NOMO-1 (cell line): Measurements from ENCODE around the gene DHRS2.
"Not testable (repeated sequence)": the region's sequence is repeated elsewhere in the genome, so short reads cannot be mapped to it uniquely, and the experiment has no call there.

Experiments
- DNase-seq, 2 experiments: peaks; one replicate each; lab custom pipeline; 2025; ENCODE audit not compliant: unreplicated experiment in 2 of 2; lab: John Stamatoyannopoulos, UW

Gene DHRS2

DNA sequence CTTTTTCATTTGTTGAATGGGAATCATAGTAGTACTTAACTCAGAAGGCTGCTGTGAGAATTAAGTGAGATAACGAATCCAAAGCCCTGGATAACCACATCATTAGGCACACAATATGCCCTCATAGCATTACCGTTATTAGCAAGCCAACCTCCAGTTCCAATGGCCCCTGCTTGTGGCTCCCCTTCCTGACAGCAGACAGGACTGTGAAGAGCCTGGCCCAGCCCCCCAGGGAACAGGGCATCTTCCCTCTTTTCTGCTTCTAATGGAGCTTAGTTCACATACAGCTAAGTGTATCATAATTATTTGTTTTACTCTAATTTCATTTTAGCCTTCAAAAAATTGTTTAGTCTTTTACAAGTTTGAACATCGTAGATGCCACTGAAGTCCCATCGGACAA is 39.7 kb downstream of the DHRS2 start:
- DNase-seq, result no peak

DNA sequence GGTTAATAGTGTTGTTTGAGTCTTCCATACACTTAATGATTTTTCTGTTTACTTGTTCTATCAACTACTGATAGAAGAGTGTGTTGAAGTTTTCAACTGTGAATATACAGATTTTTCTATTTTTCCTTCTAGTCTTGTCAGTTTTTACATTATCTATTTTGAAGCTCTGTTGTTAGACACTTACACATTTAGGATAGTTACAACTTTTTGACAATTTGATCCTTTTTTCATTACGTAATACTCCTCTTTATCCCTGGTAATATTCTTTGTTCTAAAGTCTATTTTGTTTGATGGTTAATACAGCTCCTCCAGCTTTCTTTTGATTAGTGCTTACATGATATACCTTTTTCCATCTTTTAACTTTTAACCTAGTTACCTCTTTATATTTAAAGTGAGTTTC is 45.2 kb downstream of the DHRS2 start:
- no peak for DNase-seq

DNA sequence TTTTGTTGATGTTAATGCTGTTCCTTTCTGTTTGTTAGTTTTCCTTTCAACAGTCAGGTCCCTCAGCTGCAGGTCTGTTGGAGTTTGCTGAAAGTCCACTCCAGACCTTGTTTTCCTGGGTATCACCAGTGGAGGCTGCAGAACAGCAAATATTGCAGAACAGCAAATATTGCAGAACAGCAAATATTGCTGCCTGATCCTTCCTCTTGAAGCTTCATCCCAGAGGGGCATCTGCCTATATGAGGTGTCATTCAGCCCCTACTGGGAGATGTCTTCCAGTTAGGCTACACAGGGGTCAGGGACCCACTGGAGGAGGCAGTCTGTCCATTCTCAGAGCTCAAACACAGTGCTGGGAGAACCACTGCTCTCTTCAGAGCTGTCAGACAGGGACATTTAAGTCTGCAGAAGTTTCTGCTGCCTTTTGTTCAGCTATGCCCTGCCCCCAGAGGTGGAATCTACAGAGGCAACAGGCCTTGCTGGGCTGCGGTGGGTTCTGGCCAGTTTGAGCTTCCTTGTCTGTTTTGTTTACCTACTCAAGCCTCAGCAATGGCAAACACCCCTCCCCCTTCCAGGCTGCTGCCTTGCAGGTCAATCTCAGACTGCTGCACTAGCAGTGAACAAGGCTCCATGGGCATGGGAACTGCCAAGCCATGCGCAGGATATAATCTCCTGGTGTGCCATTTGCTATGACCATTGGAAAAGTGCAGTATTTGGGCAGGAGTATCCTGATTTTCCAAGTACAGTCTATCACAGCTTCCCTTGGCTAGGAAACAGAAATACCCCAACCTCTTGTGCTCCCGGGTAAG is 53.7 kb downstream of the DHRS2 start:
- not testable (repeated sequence) for DNase-seq

DNA sequence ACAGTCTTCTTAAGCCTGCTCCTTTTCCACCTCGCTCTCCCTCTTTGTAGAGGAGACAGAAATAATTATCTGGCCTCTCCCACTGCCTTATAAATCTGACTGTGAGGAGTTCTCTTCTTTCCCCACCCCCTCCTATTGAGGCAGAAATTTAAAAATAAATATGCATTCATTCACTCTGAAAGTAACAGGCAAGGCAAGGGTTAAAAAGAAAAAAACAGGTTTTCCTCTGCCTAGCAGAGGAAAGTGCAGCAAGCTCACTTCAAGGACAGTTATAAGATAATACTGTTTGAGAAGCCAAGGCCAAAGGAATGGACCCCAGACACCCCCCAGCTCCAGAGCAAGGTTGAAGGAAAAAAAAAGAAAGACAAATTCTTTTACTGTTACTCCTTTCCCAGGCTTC is 56.3 kb downstream of the DHRS2 start:
- no peak for DNase-seq

DNA sequence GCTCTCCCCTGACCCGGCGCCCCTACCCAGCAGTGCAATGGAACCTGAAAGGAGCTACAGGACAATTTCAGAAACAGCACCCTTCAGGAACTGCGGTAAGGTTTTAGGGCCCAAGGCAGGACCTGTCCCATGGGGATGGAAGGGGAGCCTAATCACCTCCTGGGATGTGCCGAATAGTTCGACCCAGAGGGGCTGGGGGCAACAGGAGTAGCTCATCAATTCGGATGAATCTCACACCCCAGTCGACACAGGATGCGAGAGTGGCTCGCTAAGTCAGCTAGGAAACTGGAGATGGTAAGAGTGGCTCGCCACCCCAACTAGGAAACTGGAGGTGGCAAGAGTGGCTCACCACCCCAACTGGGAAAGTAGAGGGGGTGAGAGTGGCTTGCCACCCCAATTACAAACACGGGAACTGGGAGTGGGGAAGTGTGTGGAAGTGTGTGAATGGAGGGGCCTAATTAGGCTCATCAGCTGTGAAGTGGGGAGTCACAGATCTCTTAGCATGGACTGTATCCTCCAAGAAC is 57.1 kb downstream of the DHRS2 start:
- no peak for DNase-seq

DNA sequence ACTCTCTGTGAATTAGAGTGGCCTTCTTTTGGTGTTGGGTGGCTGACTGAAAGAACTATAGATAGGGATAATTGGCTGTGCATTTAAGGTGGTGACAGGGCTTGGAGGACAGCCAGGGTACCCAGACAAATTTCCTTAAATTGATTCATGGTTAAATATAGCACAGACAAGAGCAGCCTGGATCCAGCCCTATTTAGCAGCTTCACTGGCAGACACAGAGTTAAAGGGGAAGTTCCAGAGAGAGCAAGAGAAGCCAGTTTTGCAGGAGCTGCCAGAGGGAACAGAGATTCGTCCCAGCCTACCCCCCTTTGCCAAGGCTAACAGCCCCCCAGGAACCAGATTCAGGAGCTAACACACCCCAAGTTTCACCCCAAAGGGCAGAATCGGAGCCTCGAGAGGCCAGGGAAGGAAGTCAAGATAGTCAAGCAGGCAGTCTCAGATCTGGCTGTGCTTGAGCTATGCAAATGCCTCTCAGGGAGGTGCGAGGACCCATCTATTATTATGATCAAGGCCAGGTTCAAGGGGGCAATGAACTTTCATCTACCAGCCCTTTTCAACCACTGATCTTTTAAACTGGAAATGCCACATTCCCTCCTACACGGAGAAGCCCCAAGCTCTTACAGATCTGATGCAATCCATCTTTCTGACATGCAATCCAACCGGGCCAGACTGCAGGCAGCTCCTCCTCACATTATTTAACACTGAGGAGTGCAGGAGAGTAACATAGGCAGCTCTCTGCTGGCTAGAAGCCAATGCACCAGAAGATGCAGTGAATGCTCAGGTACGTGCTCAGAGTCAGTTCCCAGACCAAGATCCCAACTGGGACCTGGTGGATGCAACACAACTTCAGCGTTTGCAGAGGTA is 58.2 kb downstream of the DHRS2 start:
- DNase-seq, result peak; percentile 3 to 22
